DOHH2 (cell line): ENCODE measurements around the gene CTSK.
"Not testable (repeated sequence)": the region's sequence is repeated elsewhere in the genome, so short reads cannot be mapped to it uniquely, and the experiment has no call there.

ENCODE experiments used
- H3F3A ChIP-seq: fragments of 200-600 bp; sonication (generic), shearing (Covaris generic); 2 replicates; pipeline ENCODE4 v1.6.0; 2016; ENCODE audit warnings: antibody characterized with exemption, mild to moderate bottlenecking; ENCODE audit not compliant: control insufficient read depth, insufficient read depth
- H3K27ac ChIP-seq: fragments of 200-600 bp; sonication (generic); 2 replicates; pipeline ENCODE4 v1.5.1; 2014; ENCODE audit warnings: low read depth, mild to moderate bottlenecking, low read length, moderate library complexity
- H3K27me3 ChIP-seq: fragments of 200-600 bp; sonication (generic); 2 replicates; pipeline ENCODE4 v1.6.1; 2014; ENCODE audit warnings: mild to moderate bottlenecking, low read length, mixed read lengths; ENCODE audit not compliant: control insufficient read depth
- H3K36me3 ChIP-seq: fragments of 200-600 bp; sonication (generic); 2 replicates; pipeline ENCODE4 v1.6.1; 2014; ENCODE audit warnings: mild to moderate bottlenecking, low read length, moderate library complexity, mixed read lengths; ENCODE audit not compliant: control insufficient read depth
- H3K4me1 ChIP-seq: fragments of 200-600 bp; sonication (generic); 2 replicates; pipeline ENCODE4 v1.6.1; 2014; ENCODE audit warnings: mild to moderate bottlenecking, low read length, mixed read lengths; ENCODE audit not compliant: control insufficient read depth
- H3K4me2 ChIP-seq: fragments of 200-600 bp; sonication (generic); 2 replicates; pipeline ENCODE4 v1.6.0; 2014; ENCODE audit warnings: mild to moderate bottlenecking, low read length, moderate library complexity
- H3K4me3 ChIP-seq: fragments of 200-600 bp; sonication (generic); 2 replicates; pipeline ENCODE4 v1.5.1; 2014; ENCODE audit warnings: mild to moderate bottlenecking, low read length, mixed read lengths
- H3K79me2 ChIP-seq: fragments of 200-600 bp; sonication (generic); 2 replicates; pipeline ENCODE4 v1.6.1; 2014; ENCODE audit warnings: mild to moderate bottlenecking, low read length, mixed read lengths; ENCODE audit not compliant: control insufficient read depth
- H3K9me2 ChIP-seq: fragments of 200-600 bp; sonication (generic); replicated peaks from 2 replicates; pipeline ENCODE4 v1.6.1; 2014; ENCODE audit warnings: mild to moderate bottlenecking, low read length, mixed read lengths; ENCODE audit not compliant: control insufficient read depth
- H3K9me3 ChIP-seq: fragments of 200-600 bp; sonication (generic); 2 replicates; pipeline ENCODE4 v1.6.1; 2014; ENCODE audit warnings: antibody characterized with exemption, low read length, mixed read lengths; ENCODE audit not compliant: control insufficient read depth, insufficient read depth
- H4K20me1 ChIP-seq: fragments of 200-600 bp; sonication (generic); 2 replicates; pipeline ENCODE4 v1.6.0; 2014; ENCODE audit warnings: low read depth, mild to moderate bottlenecking, antibody characterized with exemption, low read length, moderate library complexity; ENCODE audit not compliant: control insufficient read depth, insufficient read depth
- CTCF ChIP-seq: fragments of 200-600 bp; sonication (generic); IDR thresholded peaks from one replicate; pipeline ENCODE4 v1.5.1; 2014; ENCODE audit warnings: antibody characterized with exemption, mild to moderate bottlenecking, low read depth, low read length; ENCODE audit not compliant: poor library complexity, severe bottlenecking
- EZH2phosphoT487 ChIP-seq: fragments of 200-600 bp; sonication (generic); IDR thresholded peaks from 2 replicates; pipeline ENCODE4 v1.6.1; 2017; ENCODE audit warnings: borderline replicate concordance, mild to moderate bottlenecking, antibody characterized with exemption, low read length, moderate library complexity, mixed read lengths

Gene CTSK

GRCh38 chr1:150808121-150808520 lies at the start of gene CTSK:
Gene CTSK, minus strand, starts transcription at chr1:150808260. Its CDS starts 1,455 bp downstream, at chr1:150806805.
- peak within 1 kb of the TSS; percentile 8; the same call in 1 of the 2 replicates for H3K4me2 ChIP-seq
- H3F3A ChIP-seq = no peaks in the 10 kb centered on the region
- H3K27ac ChIP-seq = no peak within 1 kb of the TSS
- H3K4me1 ChIP-seq = peaks cover 8% of the 10 kb centered on the region
- TF ChIP-seq EZH2phosphoT487 (no peak), CTCF (no peak)
- H3K36me3 ChIP-seq = peaks cover 9% of the 10 kb centered on the region
- H3K9me3 ChIP-seq = no peaks in the 10 kb centered on the region
- H3K79me2 ChIP-seq = no peaks in the 10 kb centered on the region
- no peaks in the 10 kb centered on the region for H4K20me1 ChIP-seq
- no peaks in the 10 kb centered on the region for H3K27me3 ChIP-seq
- no peaks in the 10 kb centered on the region for H3K9me2 ChIP-seq
- no peak within 1 kb of the TSS for H3K4me3 ChIP-seq

- not testable (repeated sequence) for H3K9me3 ChIP-seq, H3K27ac ChIP-seq
- H3K4me2 ChIP-seq = peak overlapping the region; percentile 22
Observed at GRCh38 chr1:150852734-150853133, 44.7 kb upstream of the CTSK start.

GRCh38 chr1:150850801-150851362 lies 42.8 kb upstream of the CTSK start:
- H3K27ac ChIP-seq, H3K4me2 ChIP-seq, H3K27me3 ChIP-seq, H3K79me2 ChIP-seq, H3K9me2 ChIP-seq, H3F3A ChIP-seq, H3K4me3 ChIP-seq, H3K9me3 ChIP-seq, H4K20me1 ChIP-seq: not testable (repeated sequence)
- Histone ChIP-seq H3K36me3 (peaks cover 16% of the 10 kb centered on the region), H3K4me1 (peaks cover 14% of the 10 kb centered on the region)

More at GRCh38 chr1:150852734-150853133, 44.7 kb upstream of the CTSK start:
- not testable (repeated sequence) for H3K4me3 ChIP-seq, H4K20me1 ChIP-seq, H3K27me3 ChIP-seq, H3K79me2 ChIP-seq, H3F3A ChIP-seq, H3K9me2 ChIP-seq
- Histone ChIP-seq H3K36me3 (peaks cover 16% of the 10 kb centered on the region), H3K4me1 (peaks cover 14% of the 10 kb centered on the region)

- H3K9me2 ChIP-seq = no peaks in the 10 kb centered on the region
- no peaks in the 10 kb centered on the region for H3K36me3 ChIP-seq
- TF ChIP-seq EZH2phosphoT487 (no peak), CTCF (no peak)
- H3K9me3 ChIP-seq = no peaks in the 10 kb centered on the region
- H3K4me3 ChIP-seq = no peak overlapping the region
- H4K20me1 ChIP-seq = no peaks in the 10 kb centered on the region
- H3K27me3 ChIP-seq = no peaks in the 10 kb centered on the region
- H3K4me2 ChIP-seq = no peak overlapping the region
- H3K79me2 ChIP-seq = no peaks in the 10 kb centered on the region
- H3K4me1 ChIP-seq = 0 out of 2 replicates have a peak, but pooled peaks cover 3% of the 10 kb centered on the region
- H3K27ac ChIP-seq = no peak overlapping the region
- H3F3A ChIP-seq = 0 out of 2 replicates have a peak, but pooled peaks cover 2% of the 10 kb centered on the region
Observed at GRCh38 chr1:150846473-150847146, 38.5 kb upstream of the CTSK start.
